Measurements from ENCODE around the gene NCAM1.

NCAM1 gene

DNA sequence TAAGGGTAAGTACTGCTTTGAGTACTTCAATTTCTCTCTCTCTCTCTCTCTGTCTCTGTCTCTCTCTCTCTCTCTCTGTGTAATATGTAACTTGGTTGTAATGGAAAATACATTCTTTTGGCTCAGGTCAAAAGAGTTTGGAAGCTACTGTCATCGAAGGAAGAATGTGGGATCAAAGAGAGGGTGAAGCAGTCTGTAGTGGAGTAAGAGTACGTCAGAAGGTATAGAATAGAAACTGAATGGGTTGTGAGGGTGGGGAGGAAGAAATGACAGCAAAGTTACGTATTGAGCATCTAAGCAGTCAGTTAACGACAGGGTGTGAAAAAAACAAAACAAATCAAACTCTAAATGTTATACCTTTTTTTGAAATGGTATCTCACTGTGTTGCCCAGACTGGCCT, 10.0 kb downstream of the NCAM1 start:
- no peak for DNase-seq

DNA sequence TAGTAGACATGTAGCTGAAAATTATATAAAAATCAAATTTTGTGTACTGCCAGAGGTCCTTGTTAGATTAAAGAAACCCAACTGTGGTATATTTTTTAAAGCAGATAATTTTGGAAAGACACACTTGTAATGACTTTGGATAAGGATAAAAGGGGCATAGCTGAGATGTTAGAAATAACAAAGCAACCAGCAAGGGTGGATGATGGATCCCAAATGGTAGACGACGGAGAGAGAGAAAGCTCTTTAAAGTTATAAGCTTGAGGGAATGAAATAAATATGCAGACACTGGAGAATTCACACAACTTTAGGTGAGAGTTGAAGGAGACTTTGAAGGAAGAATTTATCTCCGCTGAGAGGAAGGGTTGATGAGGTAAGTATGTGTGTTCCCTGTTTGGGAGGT, 10.6 kb downstream of the NCAM1 start:
- DNase-seq: no peak

DNA sequence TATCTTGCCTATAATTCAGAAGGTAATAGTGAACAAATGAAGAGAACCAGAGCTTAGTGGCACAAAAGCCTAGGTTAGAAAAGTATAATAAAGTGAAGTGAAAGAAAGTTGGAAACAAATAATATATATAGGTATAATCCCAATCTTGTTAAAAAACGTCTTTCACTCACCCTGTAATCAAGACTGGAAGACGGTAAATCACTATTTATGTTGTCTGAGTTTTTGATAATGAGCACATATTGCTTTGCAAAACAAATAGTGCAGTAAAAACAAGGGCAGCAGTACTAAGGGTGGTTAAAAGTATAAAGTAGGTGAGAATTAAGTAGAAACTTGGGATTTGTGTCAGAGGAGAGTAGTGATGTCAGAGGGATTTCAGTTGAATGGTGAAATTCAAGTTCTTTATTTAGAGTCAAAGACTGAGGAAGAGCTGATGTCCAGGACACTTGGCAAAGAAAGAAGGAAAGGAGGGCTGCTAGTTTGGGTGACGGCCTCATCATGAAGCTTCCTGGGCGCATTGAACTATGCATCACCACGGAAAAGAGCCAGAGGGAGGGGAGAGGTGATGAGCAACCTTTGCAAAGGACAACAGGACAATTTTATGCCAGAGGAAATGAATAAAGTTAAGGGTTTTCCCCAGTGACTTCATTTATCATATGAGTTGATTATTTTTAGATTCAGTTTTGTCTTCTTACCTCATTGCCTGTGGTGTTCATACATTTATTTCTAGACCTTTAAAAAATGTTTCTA, 11.4 kb downstream of the NCAM1 start:
- DNase-seq: no peak

DNA sequence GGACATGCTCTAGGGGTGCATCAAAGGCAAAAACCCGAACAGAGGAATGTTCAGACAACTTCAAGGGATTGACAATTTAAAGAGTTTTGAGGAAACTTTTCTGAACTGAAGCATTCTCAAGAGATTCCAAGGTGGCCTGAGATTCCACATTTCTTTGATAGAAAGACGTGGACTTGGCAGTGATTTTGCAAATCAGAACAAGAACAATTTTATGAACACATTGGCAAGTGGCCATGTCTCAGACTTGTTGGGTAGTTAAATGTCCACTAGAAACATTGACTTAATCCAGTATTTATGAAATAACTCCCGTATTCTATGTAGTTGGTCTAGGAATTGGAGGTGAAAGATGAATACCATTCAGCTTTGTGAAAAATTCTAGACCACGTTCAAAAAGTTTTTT, 13.8 kb downstream of the NCAM1 start:
- DNase-seq: no peak

DNA sequence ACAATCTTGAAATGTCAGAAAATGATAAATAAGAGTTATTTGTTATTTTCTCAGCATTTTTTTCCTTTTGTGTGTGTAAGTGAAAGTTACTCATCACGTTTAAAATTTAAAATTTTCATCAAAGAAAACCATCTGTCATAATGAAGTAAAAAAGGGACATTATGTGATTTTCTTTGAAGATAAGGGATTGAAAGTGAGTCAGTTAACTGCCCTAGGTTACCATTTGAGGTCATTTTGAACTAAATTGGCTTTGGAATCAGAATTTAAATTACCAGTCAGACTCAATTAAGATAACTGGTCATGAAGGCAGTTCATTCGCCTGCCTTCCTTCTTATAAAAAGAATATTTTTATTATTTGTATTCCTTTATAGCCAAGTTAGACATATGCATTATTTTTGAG, 14.3 kb downstream of the NCAM1 start:
- DNase-seq: no peak

DNA sequence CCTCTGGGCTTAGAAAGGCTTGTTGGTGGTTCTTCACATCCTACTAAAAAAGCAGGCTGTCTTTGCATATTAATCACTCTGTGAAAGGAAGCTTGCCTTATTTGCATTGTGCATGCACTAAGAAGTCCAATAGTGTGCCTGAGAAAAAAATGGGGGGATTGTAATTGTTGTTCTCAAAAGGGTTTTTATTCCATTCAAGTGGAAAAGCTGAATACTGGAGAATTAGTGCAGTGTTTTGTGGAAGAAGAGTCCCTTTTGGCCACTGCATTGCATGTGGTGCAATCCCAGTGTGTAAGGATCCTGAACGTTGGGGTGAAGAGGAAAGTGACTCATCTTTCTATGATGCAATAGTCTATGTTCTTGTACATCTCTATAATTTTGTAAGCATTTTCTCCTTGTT, 16.5 kb downstream of the NCAM1 start:
- DNase-seq: no peak

DNA sequence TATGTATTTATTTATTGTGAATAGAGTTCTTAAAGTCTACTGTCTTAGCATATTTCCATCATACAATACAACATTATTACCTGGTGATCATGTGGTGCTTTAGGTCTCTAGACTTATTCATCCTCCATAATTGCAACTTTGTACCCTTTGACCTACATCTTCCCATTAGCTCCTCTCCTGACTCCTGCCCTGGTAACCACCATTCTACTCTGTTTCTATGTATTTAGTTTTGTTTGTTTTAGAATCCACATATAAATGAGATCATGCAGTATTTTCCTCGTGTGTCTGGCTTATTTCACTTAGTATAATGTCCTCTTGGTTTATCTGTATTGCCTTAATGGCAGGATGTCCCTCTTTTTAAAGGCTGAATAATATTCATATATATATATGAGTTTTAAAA, 22.7 kb downstream of the NCAM1 start:
- no peak for DNase-seq

DNA sequence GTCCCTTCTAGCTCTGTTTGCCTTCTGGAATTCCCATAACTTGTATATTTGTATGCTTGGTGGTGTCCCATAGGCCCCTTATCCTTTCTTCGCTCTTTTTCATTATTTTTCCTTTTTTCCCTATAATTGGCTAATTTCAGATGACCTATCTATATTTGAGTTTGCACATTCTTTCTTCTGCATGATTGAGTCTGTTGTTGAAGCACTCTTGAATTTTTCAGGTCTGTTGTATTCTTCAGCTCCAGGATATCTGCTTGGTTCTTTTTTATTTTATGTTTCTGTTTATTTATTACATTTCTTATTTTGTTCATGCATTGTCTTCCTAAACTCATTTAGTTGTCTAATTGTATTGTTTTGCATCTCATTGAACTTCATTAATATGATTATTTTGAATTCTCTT, 28.0 kb downstream of the NCAM1 start:
- DNase-seq: no peak

DNA sequence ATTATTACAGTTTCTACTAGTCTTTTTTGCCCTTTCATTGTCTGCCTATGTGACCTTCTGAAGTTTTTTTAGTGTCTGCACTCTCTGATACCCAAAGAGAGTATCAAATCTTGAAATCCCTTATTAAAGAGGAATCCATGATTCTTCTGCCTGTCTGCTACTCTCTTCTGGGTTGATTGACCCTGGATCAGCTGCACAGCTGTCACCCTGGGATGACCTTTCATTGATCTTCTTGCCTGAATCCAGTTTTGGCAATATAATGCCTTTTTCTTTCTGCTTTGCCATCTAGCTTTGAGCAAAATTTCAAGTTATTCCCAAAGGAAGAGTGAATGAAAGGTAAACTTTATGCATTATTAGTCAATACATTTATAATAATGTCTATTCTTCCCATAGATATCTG, 32.6 kb downstream of the NCAM1 start:
- DNase-seq: no peak

DNA sequence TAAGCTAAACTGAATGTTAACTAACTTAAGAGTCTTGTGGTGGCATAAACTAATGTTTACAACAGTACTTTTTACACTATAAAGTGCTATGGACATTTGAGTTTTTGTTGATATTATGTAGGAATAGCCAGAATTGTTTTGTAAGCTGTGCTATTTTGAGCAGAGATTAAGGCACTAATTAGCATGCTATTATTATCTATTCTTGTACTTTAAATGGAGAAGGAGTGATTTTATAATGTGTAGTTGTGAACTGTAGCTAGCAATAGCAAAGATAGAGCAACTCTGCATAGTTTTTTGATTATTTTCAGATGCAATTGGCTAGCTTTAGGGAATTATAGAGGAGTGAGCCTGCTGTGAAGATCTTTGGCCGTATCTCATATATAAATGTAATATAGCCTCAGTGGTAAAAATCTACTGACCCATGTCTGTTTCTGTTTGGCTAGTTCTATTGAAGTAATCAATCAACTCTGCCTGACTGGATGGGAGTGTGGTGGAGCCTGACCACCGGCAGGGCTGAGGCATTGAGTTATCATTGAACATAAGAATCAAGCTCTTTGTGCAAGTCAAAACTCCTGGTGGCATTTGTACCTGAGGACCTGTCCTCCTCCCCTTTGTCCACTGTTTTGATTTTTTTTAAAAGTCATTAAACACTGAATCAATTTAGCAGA, 34.3 kb downstream of the NCAM1 start:
- no peak for DNase-seq

DNA sequence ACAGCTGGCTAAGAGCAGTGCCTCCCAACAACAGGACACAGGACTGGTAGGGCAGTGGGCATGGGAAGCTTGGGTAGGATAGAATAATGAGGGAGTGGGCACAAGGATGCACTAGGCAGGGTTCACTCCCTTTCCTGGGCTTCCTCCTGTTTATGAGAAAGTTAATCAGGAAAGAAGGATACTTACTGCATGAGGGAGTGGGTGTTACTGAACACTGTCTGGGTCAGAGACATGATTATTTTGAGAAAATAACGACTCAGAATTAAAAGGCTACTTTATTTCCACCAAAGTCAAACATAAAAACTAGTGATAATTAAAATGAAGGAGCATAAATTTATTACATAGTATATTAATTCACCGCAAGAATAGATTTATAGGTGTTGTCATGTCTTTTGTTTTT, 35.8 kb downstream of the NCAM1 start:
- DNase-seq: no peak

DNA sequence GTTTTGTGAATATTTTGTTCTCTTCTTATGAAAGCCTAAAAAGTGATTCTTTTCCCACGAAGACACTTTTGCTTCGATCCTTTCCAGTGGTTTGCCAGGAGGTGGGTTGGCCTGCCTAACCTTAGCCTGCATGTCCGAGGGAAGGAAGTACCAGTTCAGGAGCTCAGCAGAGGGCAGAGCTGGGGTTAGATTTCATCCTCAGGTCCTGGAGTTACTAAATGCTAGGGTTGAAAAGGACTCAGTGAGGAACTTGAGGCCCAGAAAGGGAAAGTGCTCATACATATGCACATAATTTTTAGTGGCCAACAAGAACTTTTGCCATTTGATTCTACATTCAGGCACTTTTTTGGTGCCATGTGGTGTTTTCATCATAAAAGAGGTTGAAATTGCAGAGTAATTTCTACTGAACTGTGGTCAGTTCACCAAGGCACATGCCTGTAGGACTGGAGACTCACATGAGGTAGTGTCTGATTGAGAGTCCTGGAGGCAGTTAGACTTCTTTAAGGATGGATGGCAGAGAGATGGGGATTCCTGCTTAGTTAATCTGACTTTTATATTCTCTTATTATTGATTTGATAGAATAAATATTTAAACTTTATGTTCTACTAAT, 36.7 kb downstream of the NCAM1 start:
- no peak for DNase-seq

DNA sequence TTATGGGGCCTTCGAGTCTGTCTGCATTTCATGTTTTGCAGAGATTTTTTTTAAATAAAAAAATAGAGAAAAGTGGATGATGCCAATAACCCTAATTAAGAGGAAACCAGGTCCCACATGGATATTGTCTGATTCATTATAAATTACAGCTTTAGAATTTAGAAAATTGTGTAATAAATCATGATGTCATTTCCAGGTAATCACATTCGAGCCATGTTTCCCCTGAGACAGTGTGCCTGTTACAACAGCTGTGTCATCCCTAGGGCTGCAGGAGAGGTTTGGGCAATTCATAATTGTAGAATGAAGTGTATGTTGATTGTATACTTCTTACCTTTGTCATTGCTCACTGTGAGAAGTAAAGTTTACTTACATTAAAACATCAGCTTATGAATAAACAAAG, 38.3 kb downstream of the NCAM1 start:
- DNase-seq: no peak

DNA sequence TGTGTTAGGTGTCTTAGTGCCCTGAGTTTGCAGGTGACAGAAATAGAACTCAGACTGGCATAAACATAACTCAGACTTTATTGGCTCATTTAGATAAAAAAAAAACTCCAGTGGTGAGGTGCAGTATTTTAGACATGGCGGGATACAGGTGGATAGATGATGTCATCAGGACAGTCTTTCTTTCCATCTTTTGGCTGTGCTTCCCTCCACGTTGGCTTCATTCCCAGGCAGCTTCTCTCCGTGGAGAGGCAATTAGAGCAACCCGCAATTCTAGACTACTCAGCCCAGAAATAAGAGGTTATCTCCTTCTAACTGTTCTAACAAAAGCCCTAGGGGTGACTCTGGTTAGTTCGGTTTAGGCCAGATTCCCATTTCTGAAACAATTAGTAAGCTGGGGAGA, 40.5 kb downstream of the NCAM1 start:
- DNase-seq: no peak

DNA sequence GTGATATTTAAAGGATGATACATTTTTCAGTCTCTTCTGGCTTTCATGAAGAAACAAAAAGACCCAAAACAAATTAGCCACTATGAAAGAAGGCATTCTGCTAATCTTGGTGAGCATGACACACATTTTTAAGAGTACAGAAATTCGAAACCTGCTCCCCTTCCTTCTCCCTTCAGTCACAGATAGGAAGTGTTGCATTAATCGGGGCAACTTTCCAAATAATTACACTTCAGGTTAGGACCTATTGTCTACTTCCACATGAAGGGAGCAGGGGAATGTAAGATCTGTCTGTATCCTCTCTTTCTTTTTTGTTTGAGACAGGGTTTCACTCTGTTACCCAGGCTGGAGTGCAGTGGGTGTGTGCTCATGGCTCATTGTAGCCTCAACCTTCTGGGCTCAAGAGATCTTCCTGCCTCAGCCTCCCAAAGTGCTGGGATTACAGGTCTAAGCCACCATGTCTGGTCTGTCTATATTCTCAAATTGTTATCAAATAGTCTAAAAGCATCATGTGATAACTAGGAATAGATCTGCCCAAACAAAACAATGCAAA, 45.8 kb downstream of the NCAM1 start:
- DNase-seq: no peak

DNA sequence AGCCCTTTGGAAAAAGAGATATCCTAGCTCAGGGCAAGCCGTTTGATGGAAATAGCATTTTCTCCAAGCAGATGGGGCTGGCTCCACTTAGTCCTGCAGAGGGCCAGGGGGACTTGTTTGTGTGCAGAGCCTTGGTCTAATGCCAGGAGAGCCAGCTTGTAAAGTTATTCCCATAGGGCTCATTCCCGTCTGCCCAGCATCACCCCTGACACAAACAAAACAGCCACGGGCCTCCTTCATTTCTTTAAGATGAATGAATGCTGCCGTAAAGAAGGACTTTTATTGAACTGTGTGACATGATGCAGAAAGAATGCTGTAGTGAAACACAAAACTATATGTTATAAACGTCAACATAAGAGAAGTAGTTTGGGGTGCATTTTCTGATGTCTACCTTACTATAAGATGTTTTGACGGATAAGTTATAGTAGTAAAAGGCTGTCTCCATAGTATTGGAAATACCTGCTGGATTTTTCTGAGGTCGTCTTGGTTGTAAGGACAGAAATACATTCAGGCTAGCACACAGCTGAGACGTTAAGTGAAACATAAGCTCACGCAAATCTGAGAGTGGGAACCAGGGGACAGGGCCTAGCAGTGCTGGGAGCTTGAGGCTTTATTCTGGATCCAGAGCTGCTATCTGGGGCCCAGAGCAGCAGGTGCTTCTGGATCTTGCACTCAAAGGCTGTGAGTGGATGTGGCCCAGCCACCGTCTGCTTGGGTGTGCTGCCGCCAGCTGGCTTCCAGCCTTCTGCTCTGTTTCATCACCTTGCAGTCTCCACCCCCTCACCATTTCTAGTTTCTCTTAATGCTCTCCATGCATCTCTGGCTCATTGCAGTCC, 53.3 kb downstream of the NCAM1 start:
- no peak for DNase-seq

DNA sequence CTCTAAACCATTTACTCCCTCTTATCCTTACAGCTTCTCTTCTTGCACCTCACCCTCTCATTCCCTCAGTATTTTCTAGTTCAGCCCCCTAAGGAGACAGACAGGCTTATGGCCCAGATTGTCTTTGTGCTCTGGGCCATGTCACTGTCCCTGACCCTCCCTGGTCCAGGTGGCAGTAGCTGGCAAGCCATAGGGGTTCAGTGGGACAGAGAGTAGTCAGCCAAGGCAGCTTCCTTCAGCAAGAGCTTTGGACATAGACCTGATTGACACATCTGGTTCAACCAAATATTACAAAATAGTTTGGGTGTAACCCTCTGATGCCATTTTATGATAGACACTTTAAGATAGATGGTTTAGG, 53.9 kb downstream of the NCAM1 start:
- no peak for DNase-seq

DNA sequence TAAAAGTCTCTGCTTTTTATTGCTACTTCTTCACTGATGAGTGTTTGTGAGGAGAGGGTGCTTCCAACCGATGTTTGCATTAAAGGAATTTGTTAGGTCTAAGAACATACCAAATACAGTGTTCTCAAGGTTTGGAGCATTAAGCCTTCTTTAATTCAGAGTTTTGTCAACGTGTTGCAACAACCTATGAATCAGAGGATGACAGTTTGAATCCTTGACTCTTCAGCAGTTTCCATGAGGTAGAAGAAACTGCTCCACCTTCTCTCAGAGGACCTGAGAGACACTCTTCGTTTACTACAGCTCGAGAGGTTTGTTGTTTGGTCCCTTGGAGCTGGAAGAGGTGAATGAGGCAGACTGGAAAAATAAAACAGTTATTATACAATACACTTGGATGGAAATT, 55.7 kb downstream of the NCAM1 start:
- DNase-seq: no peak

DNA sequence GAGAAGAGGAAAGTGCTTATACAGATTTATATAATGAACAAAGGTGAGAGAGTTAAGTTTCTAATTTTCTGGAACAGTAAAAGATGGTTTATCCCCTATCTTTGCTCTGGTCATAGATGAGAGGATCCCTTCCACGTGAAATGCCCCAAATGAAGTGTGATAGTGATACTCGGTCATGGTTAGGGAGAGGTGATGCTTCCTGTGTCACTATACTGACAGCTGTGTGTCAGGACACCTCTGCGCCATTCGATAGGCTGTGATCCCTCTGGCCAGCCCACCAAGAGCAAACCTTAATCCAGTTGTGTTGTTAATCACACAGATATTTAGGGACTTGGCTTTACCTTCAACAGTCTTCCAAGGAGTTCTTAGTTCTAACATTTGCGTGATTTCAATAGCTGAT, 57.7 kb downstream of the NCAM1 start:
- DNase-seq: no peak

DNA sequence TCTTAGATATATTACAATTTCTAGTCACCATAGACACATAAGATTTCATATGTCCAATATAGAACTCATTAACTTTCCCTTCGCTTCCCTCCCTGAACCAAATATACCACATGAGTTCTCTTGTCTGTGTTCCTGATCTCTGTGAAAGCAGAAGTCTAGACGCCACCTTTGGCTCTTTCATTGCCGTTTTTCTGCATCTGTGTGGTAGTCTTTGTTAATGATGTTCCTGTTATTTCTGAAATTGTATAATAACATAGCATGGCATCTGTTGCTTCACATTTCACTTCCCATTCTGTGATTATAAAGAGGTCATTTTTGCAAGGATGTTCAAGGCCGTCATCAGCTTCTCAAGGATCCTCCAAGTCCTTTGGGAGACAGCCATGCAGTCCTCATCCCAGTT, 58.5 kb downstream of the NCAM1 start:
- DNase-seq: no peak

DNA sequence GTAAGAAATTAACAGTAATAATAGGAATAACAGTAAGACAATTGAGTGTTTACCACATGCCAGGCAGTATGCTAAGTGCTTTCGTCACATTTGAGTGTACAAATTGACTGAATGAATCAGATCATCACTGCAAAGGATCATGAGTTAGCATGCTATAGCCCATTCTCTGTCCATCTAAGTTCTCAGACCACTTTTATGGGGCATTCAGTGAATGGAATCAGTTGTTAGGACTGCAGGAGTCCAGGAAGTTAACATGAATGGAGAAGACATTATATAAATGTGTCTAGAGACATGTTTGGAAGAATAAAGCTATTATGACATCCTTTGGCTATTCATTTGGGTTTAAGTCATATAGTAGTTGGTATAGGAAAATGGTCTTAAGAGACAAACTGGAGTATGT, 59.9 kb downstream of the NCAM1 start:
- DNase-seq: no peak

DNA sequence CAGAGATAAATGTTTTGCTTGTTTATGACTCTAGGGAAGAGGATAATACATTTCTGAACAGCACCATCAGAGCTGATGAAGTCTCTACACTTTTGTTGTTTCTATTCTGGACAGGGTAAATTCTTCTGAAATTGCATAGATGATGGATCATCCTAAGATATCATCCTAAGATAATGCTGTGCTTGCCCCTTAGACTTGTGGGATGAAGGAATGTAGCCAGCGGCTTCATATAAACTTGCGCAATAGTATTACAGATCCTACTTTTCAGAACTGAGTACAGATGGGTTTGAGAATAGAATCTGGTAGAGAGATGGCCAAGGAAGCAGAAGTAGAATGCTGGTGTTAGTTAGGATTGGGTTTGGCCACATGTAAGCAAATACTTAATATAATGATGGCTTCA, 61.0 kb downstream of the NCAM1 start:
- no peak for DNase-seq

DNA sequence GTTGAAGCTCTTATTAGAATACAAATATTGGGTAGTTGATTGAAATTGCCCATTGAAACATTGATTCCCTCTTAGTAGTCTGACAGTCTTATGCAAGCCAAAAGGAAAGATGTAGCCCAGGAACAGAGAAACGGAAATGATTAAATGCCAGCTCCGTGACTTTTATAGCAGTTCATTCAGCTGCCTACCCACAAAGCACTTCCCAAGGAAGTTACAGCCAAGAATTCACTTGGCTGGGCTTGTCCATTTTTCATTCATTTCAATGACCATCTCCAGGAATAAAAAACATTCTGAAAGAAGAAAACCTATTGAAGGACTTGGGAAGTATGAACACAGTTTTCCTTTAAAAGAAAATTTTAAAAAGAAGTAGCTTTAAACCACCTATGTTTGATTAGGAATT, 62.0 kb downstream of the NCAM1 start:
- no peak for DNase-seq

Measured in activated T-cell treated with anti-CD3 and anti-CD28 coated beads, Interleukin-2, amount 50 U/mL, for 48 hours (primary cell).